ENCODE results near the gene LCT.

LCT gene

GRCh38 chr2:135831180-135831812 lies 5.7 kb downstream of the LCT start:
- Histone ChIP-seq H3K36me3 (ENCODE audit: insufficient read depth, insufficient read length, low read length) (no peaks in the 10 kb centered on the region), H3K9ac (ENCODE audit: insufficient read length, low read depth) (no peak overlapping the region), H3K27me3 (ENCODE audit: insufficient read depth, insufficient read length) (no peaks in the 10 kb centered on the region), H3K4me3 (ENCODE audit: insufficient read length, low read depth) (no peak overlapping the region), H3K4me1 (ENCODE audit: insufficient read depth, insufficient read length) (no peaks in the 10 kb centered on the region), H3K9me3 (ENCODE audit: insufficient read depth, low read length) (no peaks in the 10 kb centered on the region)
- TF ChIP-seq YY1 (IDR thresholded peaks at IDR 0.05; ENCODE audit: insufficient read depth, insufficient read length) (no peak), ZNF274 (IDR thresholded peaks at IDR 0.05; ENCODE audit: low read depth, low read length) (no peak), SUZ12 (IDR thresholded peaks at IDR 0.05; ENCODE audit: extremely low read depth, insufficient read depth, insufficient read length) (no peak)
- no peak for DNase-seq (ENCODE audit: low read depth, low spot score)

- H3K4me1 ChIP-seq (ENCODE audit: insufficient read depth, insufficient read length) = peaks cover 2% of the 10 kb centered on the region
- no peak for TF ChIP-seq YY1 (IDR thresholded peaks at IDR 0.05; ENCODE audit: insufficient read depth, insufficient read length)
- TF ChIP-seq ZNF274 (IDR thresholded peaks at IDR 0.05; ENCODE audit: low read depth, low read length) = no peak
- no peak for TF ChIP-seq SUZ12 (IDR thresholded peaks at IDR 0.05; ENCODE audit: extremely low read depth, insufficient read depth, insufficient read length)
- H3K27me3 ChIP-seq (ENCODE audit: insufficient read depth, insufficient read length) = no peaks in the 10 kb centered on the region
- H3K9me3 ChIP-seq (ENCODE audit: insufficient read depth, low read length) = no peaks in the 10 kb centered on the region
- no peak for DNase-seq (ENCODE audit: low read depth, low spot score)
- H3K9ac ChIP-seq (ENCODE audit: insufficient read length, low read depth) = no peak overlapping the region
- H3K4me3 ChIP-seq (ENCODE audit: insufficient read length, low read depth) = no peak overlapping the region
- no peaks in the 10 kb centered on the region for H3K36me3 ChIP-seq (ENCODE audit: insufficient read depth, insufficient read length, low read length)
Observed at GRCh38 chr2:135829378-135830135, 7.4 kb downstream of the LCT start.

- H3K9ac ChIP-seq (ENCODE audit: insufficient read length, low read depth) = no peak overlapping the region
- H3K9me3 ChIP-seq (ENCODE audit: insufficient read depth, low read length) = peaks cover 9% of the 10 kb centered on the region; the same call in 1 of the 2 replicates
- no peak overlapping the region for H3K4me3 ChIP-seq (ENCODE audit: insufficient read length, low read depth)
- H3K27me3 ChIP-seq (ENCODE audit: insufficient read depth, insufficient read length) = no peaks in the 10 kb centered on the region
- no peaks in the 10 kb centered on the region for H3K36me3 ChIP-seq (ENCODE audit: insufficient read depth, insufficient read length, low read length)
- no peak for TF ChIP-seq YY1 (IDR thresholded peaks at IDR 0.05; ENCODE audit: insufficient read depth, insufficient read length)
- TF ChIP-seq ZNF274 (IDR thresholded peaks at IDR 0.05; ENCODE audit: low read depth, low read length) = no peak
- TF ChIP-seq SUZ12 (IDR thresholded peaks at IDR 0.05; ENCODE audit: extremely low read depth, insufficient read depth, insufficient read length) = no peak
- no peak for DNase-seq (ENCODE audit: low read depth, low spot score)
- H3K4me1 ChIP-seq (ENCODE audit: insufficient read depth, insufficient read length) = peaks cover 2% of the 10 kb centered on the region
Observed at GRCh38 chr2:135826544-135826943, 10.4 kb downstream of the LCT start.

- Histone ChIP-seq H3K4me1 (ENCODE audit: insufficient read depth, insufficient read length) (peaks cover 2% of the 10 kb centered on the region), H3K4me3 (ENCODE audit: insufficient read length, low read depth) (no peak overlapping the region), H3K36me3 (ENCODE audit: insufficient read depth, insufficient read length, low read length) (no peaks in the 10 kb centered on the region), H3K9ac (ENCODE audit: insufficient read length, low read depth) (no peak overlapping the region), H3K27me3 (ENCODE audit: insufficient read depth, insufficient read length) (no peaks in the 10 kb centered on the region), H3K9me3 (ENCODE audit: insufficient read depth, low read length) (peaks cover 9% of the 10 kb centered on the region; the same call in 1 of the 2 replicates)
- DNase-seq (ENCODE audit: low read depth, low spot score) = no peak
- TF ChIP-seq YY1 (IDR thresholded peaks at IDR 0.05; ENCODE audit: insufficient read depth, insufficient read length) (no peak), SUZ12 (IDR thresholded peaks at IDR 0.05; ENCODE audit: extremely low read depth, insufficient read depth, insufficient read length) (no peak), ZNF274 (IDR thresholded peaks at IDR 0.05; ENCODE audit: low read depth, low read length) (no peak)
Observed at GRCh38 chr2:135825550-135826176, 11.3 kb downstream of the LCT start.

- H3K4me1 ChIP-seq (ENCODE audit: insufficient read depth, insufficient read length) = peaks cover 2% of the 10 kb centered on the region
- no peak for TF ChIP-seq SUZ12 (IDR thresholded peaks at IDR 0.05; ENCODE audit: extremely low read depth, insufficient read depth, insufficient read length)
- no peak for TF ChIP-seq ZNF274 (IDR thresholded peaks at IDR 0.05; ENCODE audit: low read depth, low read length)
- TF ChIP-seq YY1 (IDR thresholded peaks at IDR 0.05; ENCODE audit: insufficient read depth, insufficient read length) = no peak
- no peaks in the 10 kb centered on the region for H3K27me3 ChIP-seq (ENCODE audit: insufficient read depth, insufficient read length)
- no peak overlapping the region for H3K4me3 ChIP-seq (ENCODE audit: insufficient read length, low read depth)
- no peak overlapping the region for H3K9ac ChIP-seq (ENCODE audit: insufficient read length, low read depth)
- no peaks in the 10 kb centered on the region for H3K36me3 ChIP-seq (ENCODE audit: insufficient read depth, insufficient read length, low read length)
- DNase-seq (ENCODE audit: low read depth, low spot score) = no peak
- peaks cover 9% of the 10 kb centered on the region; the same call in 1 of the 2 replicates for H3K9me3 ChIP-seq (ENCODE audit: insufficient read depth, low read length)
Observed at GRCh38 chr2:135825131-135825530, 11.9 kb downstream of the LCT start.

- Histone ChIP-seq H3K36me3 (ENCODE audit: insufficient read depth, insufficient read length, low read length) (no peaks in the 10 kb centered on the region), H3K4me3 (ENCODE audit: insufficient read length, low read depth) (no peak overlapping the region), H3K9ac (ENCODE audit: insufficient read length, low read depth) (no peak overlapping the region), H3K4me1 (ENCODE audit: insufficient read depth, insufficient read length) (peaks cover 2% of the 10 kb centered on the region), H3K27me3 (ENCODE audit: insufficient read depth, insufficient read length) (no peaks in the 10 kb centered on the region), H3K9me3 (ENCODE audit: insufficient read depth, low read length) (peaks cover 9% of the 10 kb centered on the region; the same call in 1 of the 2 replicates)
- TF ChIP-seq ZNF274 (IDR thresholded peaks at IDR 0.05; ENCODE audit: low read depth, low read length) (no peak), YY1 (IDR thresholded peaks at IDR 0.05; ENCODE audit: insufficient read depth, insufficient read length) (no peak), SUZ12 (IDR thresholded peaks at IDR 0.05; ENCODE audit: extremely low read depth, insufficient read depth, insufficient read length) (no peak)
- no peak for DNase-seq (ENCODE audit: low read depth, low spot score)
Observed at GRCh38 chr2:135822855-135823254, 14.1 kb downstream of the LCT start.

GRCh38 chr2:135821190-135821589 lies 15.8 kb downstream of the LCT start:
- no peaks in the 10 kb centered on the region for H3K27me3 ChIP-seq (ENCODE audit: insufficient read depth, insufficient read length)
- peaks cover 9% of the 10 kb centered on the region; the same call in 1 of the 2 replicates for H3K9me3 ChIP-seq (ENCODE audit: insufficient read depth, low read length)
- H3K4me1 ChIP-seq (ENCODE audit: insufficient read depth, insufficient read length) = peaks cover 2% of the 10 kb centered on the region
- DNase-seq (ENCODE audit: low read depth, low spot score) = no peak
- H3K36me3 ChIP-seq (ENCODE audit: insufficient read depth, insufficient read length, low read length) = no peaks in the 10 kb centered on the region
- H3K9ac ChIP-seq (ENCODE audit: insufficient read length, low read depth) = no peak overlapping the region
- no peak overlapping the region for H3K4me3 ChIP-seq (ENCODE audit: insufficient read length, low read depth)
- TF ChIP-seq SUZ12 (IDR thresholded peaks at IDR 0.05; ENCODE audit: extremely low read depth, insufficient read depth, insufficient read length) (no peak), ZNF274 (IDR thresholded peaks at IDR 0.05; ENCODE audit: low read depth, low read length) (no peak), YY1 (IDR thresholded peaks at IDR 0.05; ENCODE audit: insufficient read depth, insufficient read length) (no peak)
